Adrenal gland (tissue), 12 donors: ENCODE data around the gene B4GALT6. TPM values are rescaled to one million over a fixed set of nuclear protein-coding genes. Genes with fewer than 3 reads are reported as not detected.

Source experiments
- DNase-seq, 7 donors: peaks; one replicate each; pipeline ENCODE4 v3.0.0-alpha.2; 2019 to 2020
- H3K27ac ChIP-seq, 5 donors: fragments of 200-600 bp; sonication (generic) in 4 of 5; 1 replicate in 3 of 5; 2 replicates in 2 of 5; pipeline versions ENCODE4 v1.5.1 to v1.8.0; 2016 to 2020; ENCODE audit warnings: mild to moderate bottlenecking in 1 of 5
- H3K27me3 ChIP-seq: fragments of 200-600 bp; 2 replicates; pipeline ENCODE4 v1.8.0; 2021
- H3K36me3 ChIP-seq, 2 donors: fragments of 200-600 bp; replicated peaks in 1 of 2; 1 replicate in 1 of 2; 2 replicates in 1 of 2; pipeline versions ENCODE4 v1.5.1 to v1.8.0; 2018 to 2022
- H3K4me1 ChIP-seq, 2 donors: fragments of 200-600 bp; replicated peaks in 1 of 2; 1 replicate in 1 of 2; 2 replicates in 1 of 2; pipeline versions ENCODE4 v1.5.1 to v1.8.0; 2018 to 2021
- H3K4me3 ChIP-seq, 4 donors: fragments of 200-600 bp; sonication (generic) in 3 of 4; one replicate each; pipeline ENCODE4 v1.5.1; 2016 to 2018
- H3K9me3 ChIP-seq, 3 donors: fragments of 200-600 bp; sonication (generic) in 1 of 3; replicated peaks in 1 of 3; 1 replicate in 2 of 3; 2 replicates in 1 of 3; pipeline versions ENCODE4 v1.5.1 to v1.8.0; 2016 to 2021
- CTCF ChIP-seq, 6 experiments: fragments of 450-650 bp in 4 of 6; fragments of 200-600 bp in 2 of 6; sonication (generic) in 1 of 6; IDR thresholded peaks; 1 replicate in 5 of 6; 2 replicates in 1 of 6; pipeline versions ENCODE4 v1.5.1 to v1.8.0; 2016 to 2021; ENCODE audit warnings: antibody characterized with exemption in 6 of 6, mild to moderate bottlenecking in 2 of 6, moderate library complexity in 1 of 6
- POLR2A ChIP-seq, 2 donors: fragments of 450-650 bp; IDR thresholded peaks; one replicate each; pipeline ENCODE4 v1.6.1; 2017; ENCODE audit warnings: antibody characterized with exemption in 2 of 2, mild to moderate bottlenecking in 2 of 2, moderate library complexity in 1 of 2
- WGBS, 4 donors: extraction: QIAGEN DNeasy Blood & Tissue Kit in 2 of 4; methylation state at CpG; one replicate each; pipeline versions ENCODE4 v1.1.5 to v1.1.7; 2013 to 2017; 5-methylcytosine and 5-hydroxymethylcytosine counted together
- intact Hi-C, 2 donors: fragments of 100-400 bp; cut with DNase I; formaldehyde crosslinking; loops; one replicate each; pipeline versions ENCODE4 v1.14.1 to v1.15.0; 2022 to 2023
- polyA plus RNA-seq, 3 donors: library from polyadenylated mRNA; stranded (reverse); fragments of 200-250 nt in 2 of 3; fragments of 350-450 nt in 1 of 3; fragmentation: Illumina TruSeq in 1 of 3; extraction: RNeasy Lipid Tissue Mini Kit (QIAGEN cat#74804) in 1 of 3; gene quantifications; one replicate each; pipeline ENCODE4 v1.2.3, GENCODE V29; 2013 to 2014
- total RNA-seq, 9 donors: library from RNA; depleted of rRNA in 4 of 9; stranded (reverse); fragments of >200 nt in 4 of 9; fragments of 120-200 nt in 1 of 9; fragmentation: NEBNext Ultra II Directional in 1 of 9; extraction: Animal tissue kit (Norgen Biotek cat#: 25700) in 1 of 9; gene quantifications; one replicate each; pipeline versions ENCODE4 v1.1.0 to v1.2.4, GENCODE V29; 2013 to 2023
- donor health status: healthy with polysubstance abuse.
- donor health status: Bipolar disorder and iron deficiency.
- donor health status: DM: yes; HTN: yes; CAD: no.
- donor health status: DM: no; HTN: no; CAD: no.
- donor health status: DM: no; HTN: no; CAD: no.
- donor health status: DM: yes; HTN: yes; CAD: no.

Gene B4GALT6
- total and polyA plus RNA-seq, 12 donors = 6.4 to 71.3 (median 21.6) TPM

- no peaks in the 10 kb centered on the region for H3K27me3 ChIP-seq
- no peaks in the 10 kb centered on the region for H3K36me3 ChIP-seq
- H3K4me3 ChIP-seq = no peak overlapping the region
- H3K27ac ChIP-seq = no peak overlapping the region
- no peak for TF ChIP-seq CTCF (IDR thresholded peaks at IDR 0.05)
- no peak for TF ChIP-seq POLR2A (IDR thresholded peaks at IDR 0.05)
- H3K9me3 ChIP-seq = no peaks in the 10 kb centered on the region
- no peak for DNase-seq
- no peaks in the 10 kb centered on the region for H3K4me1 ChIP-seq
- 89 to 92% (median 91%) methylated on average over 7 to 9 of the region's 9 CpGs for WGBS, 4 donors
- intact Hi-C loops = no loop called here
Measured at GRCh38 chr18:31596081-31596872, 88.1 kb downstream of the B4GALT6 start.

GRCh38 chr18:31595121-31595771 is 89.1 kb downstream of the B4GALT6 start:
- Histone ChIP-seq H3K4me1 (no peaks in the 10 kb centered on the region), H3K9me3 (no peaks in the 10 kb centered on the region), H3K36me3 (no peaks in the 10 kb centered on the region), H3K27me3 (no peaks in the 10 kb centered on the region), H3K4me3 (no peak overlapping the region), H3K27ac (no peak overlapping the region)
- WGBS, 4 donors = 82 to 86% (median 84%) methylated on average over 5 of the region's 5 CpGs
- TF ChIP-seq POLR2A (IDR thresholded peaks at IDR 0.05) (no peak), CTCF (IDR thresholded peaks at IDR 0.05) (no peak)
- intact Hi-C loops = no loop called here
- no peak for DNase-seq

- intact Hi-C loops = no loop called here
- no peak for TF ChIP-seq POLR2A (IDR thresholded peaks at IDR 0.05)
- TF ChIP-seq CTCF (IDR thresholded peaks at IDR 0.05) = no peak
- 77 to 81% (median 80%) methylated on average over 10 of the region's 10 CpGs for WGBS, 4 donors
- DNase-seq = no peak
- Histone ChIP-seq H3K27ac (no peak overlapping the region), H3K36me3 (no peaks in the 10 kb centered on the region), H3K4me1 (no peaks in the 10 kb centered on the region), H3K4me3 (no peak overlapping the region), H3K9me3 (no peaks in the 10 kb centered on the region), H3K27me3 (no peaks in the 10 kb centered on the region)
Measured at GRCh38 chr18:31592506-31593157, 91.7 kb downstream of the B4GALT6 start.

GRCh38 chr18:31591628-31592027 is 92.8 kb downstream of the B4GALT6 start, which contains the start of gene TTR:
TTR (plus strand) TSS chr18:31591877; CDS start chr18:31591903, 26 bp downstream.
- no peak within 1 kb of the TSS for H3K4me3 ChIP-seq
- no peak for DNase-seq
- no peaks in the 10 kb centered on the region for H3K36me3 ChIP-seq
- intact Hi-C loops = no loop called here
- H3K4me1 ChIP-seq = no peaks in the 10 kb centered on the region
- 70 to 75% (median 71%) methylated on average over 5 of the region's 5 CpGs for WGBS, 4 donors
- H3K27me3 ChIP-seq = no peaks in the 10 kb centered on the region
- no peaks in the 10 kb centered on the region for H3K9me3 ChIP-seq
- no peak for TF ChIP-seq CTCF (IDR thresholded peaks at IDR 0.05)
- TF ChIP-seq POLR2A (IDR thresholded peaks at IDR 0.05) = no peak
- H3K27ac ChIP-seq = no peak within 1 kb of the TSS
